Stimulated activated naive CD4-positive, alpha-beta T cell (primary cell): ENCODE measurements around the gene SRGAP3.

Source experiments
- DNase-seq, 6 experiments: peaks; one replicate each; lab custom pipeline; 2025; lab: John Stamatoyannopoulos, UW

Gene SRGAP3

DNA sequence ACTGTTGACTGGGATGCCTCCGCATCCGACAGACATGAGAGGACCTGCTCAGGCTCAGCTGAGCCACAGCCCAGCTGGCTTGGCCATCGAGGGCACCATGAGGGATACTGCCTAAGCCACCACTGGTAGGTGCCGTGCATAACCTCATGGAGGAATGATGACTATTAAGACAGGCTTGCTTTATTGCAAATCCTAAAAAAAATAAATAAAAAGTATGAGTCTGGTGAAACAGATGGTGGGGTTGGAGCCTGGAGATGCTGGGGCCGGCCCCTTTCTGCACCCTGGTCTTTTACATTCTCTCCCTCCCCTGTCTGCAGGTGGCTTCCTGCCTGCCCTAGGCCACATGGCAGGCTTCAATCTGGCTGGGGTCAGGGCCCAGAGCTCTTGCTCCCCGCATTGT is 262.2 kb downstream of the SRGAP3 start:
- no peak for DNase-seq

DNA sequence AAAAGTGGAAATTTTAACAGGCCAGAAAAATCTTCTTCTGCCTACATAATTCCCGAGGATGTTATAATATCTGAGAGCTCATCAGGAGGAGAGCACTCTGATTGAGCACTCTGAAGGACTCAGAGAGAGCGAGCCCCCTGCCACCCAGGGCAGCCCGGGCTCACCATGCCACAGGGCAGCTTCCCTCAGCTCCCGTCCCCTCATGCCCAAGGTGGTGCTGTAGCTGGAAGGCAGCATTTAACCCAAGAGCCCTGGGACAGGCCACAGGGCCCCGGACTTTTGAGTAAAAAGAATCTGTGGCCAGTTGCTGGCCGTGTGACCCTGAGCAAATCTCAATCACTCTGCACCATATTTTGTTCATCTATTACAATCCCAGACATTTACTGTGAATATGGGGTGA is 262.7 kb downstream of the SRGAP3 start:
- no peak for DNase-seq

DNA sequence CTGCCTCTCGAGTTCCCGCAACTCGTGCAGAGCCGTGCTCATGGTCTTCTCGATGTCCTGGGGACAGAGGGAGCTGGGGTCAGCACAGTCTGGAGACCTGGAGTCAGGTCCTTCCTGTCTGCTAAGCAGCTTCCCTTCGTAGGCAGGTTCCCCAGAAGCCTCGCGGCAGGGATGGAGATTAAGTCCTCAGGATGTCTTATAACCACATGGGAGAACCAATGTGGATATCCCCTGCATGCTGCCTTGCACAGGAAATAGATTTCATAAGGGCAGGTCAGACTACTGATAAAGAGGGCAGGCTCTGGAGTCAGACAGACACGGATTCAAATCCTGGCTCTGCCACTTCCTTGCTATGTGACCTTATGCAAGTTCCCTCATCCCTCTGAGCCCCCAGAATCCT is 263.6 kb downstream of the SRGAP3 start:
- no peak for DNase-seq

DNA sequence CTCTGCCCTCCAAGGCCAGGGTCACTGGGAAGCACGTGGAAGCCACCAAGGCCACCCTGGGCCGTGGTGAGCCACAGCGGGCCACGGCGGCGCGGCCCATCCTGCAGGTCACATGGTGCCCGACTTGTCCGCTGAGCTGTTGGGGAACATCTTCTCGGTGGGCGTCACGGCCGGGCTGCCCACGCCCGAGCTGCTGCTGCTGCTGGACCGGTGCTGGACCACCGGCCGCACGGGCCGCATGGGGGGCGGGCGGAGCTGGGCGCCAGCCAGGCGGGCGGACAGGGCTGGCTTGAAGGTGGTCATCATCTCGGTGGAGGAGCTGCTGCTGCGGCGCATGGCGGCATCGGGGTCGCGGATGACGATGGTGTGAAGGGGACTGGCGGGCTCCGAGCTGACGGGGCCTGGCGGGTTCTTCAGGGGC is 264.0 kb downstream of the SRGAP3 start:
- no peak for DNase-seq

DNA sequence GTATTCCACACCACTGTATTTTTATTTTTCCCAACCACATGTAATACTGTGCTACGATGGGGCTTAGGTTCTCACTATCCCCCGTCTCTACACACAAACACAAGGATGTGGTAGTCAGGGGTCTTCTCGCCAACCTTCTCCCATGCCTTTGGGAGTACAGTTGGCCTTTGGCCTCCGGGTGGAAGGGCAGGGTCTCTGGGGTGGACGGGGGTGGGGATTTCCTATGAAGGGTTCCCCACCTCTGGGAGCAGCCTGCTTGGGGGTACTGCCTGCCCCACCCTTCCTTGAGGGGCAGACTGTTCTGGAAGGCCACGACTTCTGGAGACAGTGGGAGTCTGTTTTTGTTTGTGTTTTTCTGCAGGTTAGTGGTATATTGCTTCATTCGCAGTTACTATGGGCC is 264.9 kb downstream of the SRGAP3 start:
- no peak for DNase-seq

DNA sequence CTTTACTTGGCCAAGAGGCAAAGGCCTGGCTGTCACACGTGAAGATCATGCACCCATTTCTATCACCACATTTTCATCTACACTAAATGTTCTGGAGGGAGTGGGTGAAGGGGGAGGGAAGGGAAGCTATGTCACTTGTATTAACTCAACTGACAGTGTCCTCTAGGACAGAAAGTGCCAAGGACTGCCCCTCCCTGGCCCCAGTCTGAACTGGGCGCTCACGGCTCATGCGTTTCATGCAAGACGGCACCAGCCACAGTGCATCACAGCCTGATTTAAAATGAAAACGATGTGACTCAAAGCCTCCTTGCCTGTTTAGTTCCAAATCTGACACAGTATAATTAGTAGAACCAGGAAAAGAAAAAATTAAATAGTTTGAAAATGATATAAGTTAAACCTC is 265.4 kb downstream of the SRGAP3 start:
- DNase-seq = no peak

DNA sequence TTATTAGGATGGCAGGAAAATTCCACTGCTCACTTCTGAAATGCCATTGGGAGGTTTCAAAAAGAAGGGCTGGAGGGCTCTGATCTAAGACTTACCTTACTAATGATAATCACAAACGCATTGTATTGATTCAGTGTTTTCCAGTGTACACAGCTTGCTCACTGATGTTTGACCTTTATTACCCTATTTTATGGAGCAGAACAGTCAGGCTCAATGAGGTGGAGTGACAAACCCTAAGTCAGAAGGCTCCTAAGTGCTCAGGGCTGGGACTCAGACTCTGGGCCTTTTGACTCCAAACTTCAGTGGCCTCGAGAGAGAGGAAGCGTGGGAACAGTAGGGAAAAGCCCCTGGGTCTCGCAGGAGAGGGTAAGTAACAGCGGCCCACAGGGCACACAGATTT is 265.9 kb downstream of the SRGAP3 start:
- no peak for DNase-seq

DNA sequence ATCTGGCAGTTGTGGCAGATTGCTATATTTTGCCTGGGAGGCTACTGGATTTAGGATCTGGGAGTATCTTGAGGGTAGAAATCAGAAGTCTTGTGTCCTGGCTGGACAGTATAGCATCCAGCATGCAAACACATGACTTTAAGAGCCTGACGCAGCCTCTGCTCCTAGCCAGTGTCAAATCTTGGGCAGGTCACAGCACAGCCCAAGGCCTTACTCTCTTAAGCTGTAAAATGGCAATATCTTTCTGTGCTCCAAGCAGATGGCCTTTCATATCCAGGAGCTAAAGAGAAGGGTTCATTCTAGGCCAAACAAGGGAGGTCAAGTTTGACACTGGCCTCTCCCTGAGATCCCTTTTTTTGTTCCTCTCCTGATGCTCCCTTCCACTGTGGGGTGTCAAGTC is 266.4 kb downstream of the SRGAP3 start:
- DNase-seq = no peak

DNA sequence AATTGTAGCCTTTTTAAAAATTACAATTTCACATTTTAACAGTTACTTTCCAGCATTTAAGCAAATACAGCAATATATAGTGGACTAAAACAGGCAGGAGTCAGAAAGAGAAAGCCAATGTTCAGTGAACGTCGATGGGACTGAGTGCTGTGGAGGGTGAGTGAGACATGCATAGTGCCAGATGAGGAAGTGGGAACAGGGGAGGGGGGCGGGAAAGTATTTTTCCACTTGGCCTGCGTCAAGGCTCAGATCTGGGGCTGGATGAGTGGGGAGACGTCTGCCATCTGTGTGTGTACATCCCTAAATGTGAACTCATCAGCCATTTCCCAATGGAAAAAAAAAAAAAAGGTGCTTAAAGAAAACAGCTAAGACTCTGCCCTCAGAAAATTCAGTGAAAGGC is 266.9 kb downstream of the SRGAP3 start:
- DNase-seq = no peak

DNA sequence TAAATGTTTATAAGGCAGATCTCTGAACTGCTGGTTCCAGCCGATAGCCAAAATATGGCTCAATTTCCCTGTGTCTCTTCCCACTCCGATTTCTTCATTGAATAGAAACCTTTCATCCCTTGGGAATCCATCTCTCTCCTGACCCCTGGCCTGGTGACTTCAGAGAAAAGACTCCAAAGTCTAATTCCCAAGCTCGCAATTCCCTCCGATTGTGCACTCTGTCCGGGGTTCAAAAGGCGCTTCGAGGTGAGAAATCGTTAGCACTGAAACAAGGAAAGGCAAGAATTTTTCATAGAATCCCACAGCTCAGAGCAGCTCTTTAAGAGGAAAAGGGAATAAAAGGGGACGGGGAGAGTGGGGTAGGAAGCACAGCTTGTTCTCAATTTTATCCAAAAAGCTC is 267.7 kb downstream of the SRGAP3 start:
- no peak for DNase-seq

DNA sequence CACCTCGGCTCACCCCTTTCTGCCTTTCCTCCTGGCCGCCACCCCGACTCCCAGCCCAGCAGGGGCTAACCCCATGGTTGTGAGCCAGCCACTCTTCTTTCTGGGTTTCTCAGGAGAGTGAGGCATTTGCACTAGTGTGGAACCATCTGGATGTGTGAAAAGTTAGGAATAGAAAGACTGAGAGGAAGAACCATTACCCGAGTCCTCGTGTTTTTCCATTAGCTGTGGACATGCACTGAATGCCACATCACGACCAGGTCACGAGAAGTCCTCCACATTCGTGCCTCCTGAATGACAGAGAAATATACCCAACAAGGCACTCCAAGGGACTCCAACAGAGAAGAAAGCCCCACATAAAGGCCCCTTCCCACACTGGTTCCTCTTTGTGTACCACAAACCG is 268.1 kb downstream of the SRGAP3 start:
- DNase-seq = no peak

DNA sequence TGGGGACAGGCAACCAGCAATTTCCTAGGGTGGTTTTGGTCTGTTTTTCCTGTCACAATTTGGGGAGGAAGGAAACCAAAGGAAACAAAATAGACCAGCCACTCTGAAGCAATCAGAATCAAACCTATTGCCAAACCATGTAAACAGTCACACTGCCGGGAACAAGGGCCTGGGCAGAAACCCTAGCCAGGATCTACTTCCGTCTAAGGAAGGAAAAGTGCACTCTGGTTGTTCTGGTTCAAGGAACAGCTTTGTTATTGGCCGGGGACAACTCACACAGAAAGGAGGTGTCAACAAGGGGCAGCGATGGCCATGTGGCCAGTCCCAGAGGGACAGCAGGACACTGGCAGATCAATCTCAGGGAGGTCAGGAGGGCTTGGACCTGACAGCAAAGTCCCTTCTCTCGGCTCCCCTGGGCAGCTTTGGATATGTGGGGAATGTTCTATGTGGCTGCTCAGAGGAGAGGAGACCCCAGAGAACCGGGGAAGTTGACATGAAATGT is 268.6 kb downstream of the SRGAP3 start:
- DNase-seq = no peak

DNA sequence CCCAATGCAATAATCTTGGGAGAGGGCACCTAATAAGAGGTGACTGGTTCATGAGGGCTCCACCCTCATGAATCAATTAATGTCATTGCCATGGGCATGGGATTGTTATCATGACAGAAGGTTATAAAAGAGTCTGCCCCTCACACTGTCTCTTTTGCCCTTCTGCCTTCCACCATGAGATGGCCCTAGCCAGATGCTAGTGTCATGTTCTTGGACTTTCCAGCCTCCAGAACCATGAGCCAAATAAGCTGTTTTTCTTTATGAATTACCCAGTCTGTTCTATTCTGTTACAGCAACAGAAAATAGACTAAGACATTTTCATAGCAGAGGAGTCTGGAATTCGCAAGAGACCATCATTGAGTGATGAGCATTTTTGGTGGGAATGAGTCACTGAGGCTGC is 270.2 kb downstream of the SRGAP3 start:
- no peak for DNase-seq

DNA sequence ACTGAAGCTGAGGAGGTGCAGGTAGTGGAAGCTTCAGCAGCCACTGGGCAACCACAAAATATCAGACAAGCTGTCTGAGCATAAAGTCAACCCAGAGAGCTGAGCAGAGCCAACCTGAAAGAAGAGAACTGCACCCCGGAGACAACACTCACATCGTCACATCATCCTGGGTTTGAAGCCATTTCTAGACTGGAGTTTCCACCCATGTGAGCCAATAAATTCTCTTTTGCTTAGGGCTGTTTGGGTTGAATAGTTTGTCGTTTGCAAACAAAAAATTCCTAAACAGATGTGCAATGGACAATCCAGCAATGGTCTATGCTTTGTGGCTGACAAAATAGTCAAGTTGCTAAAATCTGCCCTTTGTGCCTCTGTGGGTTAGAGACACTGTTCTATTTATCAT is 270.9 kb downstream of the SRGAP3 start:
- DNase-seq = no peak

DNA sequence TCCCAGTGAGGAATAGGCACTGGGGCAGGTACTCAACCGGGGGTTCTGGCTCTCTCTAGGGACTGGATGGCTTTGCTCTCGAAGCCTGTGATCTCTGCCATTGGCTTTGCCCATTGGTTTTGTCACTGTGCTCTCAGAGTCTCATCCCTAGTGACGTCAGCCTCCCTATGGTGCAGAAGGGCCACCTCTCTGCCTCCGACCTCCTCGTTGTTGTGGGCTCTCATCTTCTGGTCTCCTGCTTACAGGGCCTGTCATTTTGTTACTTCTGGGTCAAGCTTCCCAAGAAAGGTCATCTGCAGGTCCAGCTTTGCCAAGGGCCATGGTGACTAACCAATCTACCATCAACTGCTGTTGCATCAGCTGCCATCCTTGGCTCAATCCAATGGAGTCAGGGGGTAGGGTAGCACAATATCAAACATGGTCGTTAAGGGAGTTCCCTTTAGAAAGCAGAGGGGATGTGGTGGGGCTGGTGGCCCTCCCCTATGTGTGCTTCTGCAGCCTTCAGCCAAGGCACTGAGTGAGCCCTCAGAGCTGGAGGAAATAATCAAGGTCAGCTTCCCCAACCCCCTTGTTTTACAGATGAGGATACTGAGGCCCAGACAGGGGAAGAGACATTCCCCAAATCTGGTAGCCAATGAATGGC is 272.8 kb downstream of the SRGAP3 start:
- no peak for DNase-seq

DNA sequence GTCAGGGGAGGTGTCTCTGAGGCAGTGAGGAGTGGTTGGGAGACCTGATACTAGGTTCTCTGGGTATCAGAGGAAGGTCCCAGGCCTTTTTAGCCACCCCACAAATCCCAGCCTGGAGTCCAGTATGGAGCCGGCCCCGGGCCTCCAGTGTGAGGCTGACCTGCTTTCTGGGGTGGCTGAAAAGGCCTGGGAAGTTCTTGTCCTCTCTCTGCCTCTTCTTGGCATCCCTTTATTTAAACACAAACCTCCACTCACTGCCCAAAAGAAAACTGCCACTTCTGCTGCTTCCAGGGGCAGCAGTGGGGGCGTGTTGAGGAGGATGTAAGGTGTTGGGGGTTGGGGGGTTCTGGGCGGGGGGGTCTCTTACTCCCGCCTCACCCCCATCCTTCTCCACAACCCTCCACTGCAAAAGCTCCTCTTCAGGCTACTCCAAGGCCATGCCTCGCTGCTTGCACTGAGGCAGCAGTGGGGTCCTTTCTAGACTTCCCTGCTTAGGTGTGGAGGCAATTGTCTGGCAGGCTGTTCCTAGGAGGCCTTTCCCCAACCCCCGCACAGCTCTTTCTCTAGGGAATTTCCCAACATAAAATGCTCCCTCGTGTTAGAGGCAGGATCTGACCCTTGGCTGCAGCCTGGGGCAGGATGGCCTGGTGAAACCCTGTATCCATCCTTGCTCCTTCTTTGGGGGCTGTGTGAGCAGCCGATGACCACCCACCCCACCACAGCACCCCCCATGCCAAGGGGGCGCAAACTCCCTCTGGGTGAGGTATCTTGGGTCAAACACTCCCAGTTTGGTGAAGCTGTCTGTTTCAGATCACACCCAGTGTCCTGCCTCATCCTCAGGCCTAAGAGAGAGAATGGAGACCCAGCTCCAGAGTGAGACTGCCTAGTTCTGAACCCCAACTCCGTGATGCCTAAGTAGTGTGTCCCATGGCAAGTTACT is 274.1 kb downstream of the SRGAP3 start:
- DNase-seq = no peak

DNA sequence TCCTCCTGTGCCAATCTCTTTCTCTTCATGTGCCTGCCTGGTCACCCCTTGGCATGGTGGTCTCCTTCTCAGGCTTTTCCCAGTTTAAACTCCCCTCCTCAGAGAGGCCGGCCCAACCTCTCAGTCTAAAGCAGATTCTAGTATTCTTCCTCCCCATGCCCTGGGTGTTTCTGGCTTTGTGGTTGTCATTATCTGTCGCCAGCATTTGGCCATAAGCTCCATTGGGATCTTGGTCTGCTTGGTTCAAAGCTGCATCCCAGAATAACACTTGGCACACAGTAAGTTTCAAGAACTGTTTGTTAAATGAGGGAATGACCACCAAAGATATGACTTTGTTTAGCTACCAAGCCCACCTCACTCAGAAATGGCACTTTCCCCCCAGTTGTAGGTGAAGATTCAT is 275.0 kb downstream of the SRGAP3 start:
- no peak for DNase-seq

DNA sequence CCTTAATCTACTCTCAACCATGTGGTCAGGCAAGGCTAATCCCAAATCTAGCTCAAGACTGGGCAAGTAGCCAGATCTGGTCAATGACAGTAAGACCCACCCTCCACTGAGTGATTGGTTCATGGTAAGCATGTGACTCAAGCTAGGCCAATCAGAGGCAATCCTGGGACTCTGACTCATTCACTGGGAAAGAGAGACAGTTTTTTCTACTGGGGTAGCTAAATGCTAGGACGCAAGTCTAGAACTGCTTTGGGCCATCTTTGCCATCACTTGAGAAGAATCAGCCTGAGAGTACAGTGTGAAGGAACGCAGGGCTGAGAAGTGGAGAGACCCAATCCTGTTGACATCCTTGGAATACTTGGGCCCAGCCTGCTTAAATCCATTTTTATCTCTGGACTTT is 276.8 kb downstream of the SRGAP3 start:
- DNase-seq = no peak

DNA sequence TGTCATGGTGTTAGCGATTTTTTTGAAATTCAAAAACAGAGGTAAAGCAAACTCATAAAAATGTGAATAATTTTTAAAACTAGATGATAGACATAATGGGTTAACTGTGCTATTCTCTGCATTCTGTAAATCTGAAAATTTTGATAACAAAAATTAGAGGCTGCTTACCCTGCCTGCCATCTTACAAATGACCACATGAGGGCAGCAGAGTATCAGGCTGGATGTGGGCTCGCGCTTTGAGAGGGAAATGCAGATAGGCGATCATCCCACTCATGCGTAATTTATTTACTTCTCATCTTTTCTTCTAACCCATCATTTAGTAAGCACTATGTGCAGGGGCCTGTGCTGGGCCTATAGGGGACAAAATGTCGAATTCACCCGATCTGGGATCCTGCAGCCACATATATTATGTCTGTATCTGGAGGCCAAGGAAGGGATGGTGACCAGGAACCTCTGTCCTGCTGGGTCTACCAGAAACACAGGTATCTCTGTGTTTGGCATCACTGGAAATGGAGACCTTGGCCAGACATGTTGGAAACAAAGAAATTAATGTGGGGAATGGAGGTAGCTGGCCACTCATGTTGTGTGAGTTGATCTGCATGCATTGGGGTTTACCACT is 278.4 kb downstream of the SRGAP3 start:
- peak; percentile 44 to 82 (median 64) for DNase-seq

DNA sequence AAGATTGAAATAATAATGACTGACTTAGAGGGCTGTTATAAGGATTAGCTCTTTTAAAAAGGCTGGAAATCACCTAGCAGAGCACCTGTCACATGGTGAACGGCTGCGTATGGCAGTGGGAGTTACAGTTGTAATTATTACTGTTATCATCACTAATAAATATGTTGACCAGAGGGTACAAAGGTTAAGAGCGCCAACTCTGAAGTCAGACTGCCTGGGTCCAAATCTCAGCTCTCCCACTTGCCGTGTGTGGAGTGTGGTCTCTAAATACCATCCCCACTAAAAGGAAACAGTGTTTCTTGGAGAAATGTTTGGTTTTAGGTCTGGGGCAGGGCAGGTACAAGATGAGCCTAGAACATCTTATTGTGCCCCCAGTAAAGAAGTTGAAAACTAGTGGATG is 280.2 kb downstream of the SRGAP3 start:
- no peak for DNase-seq

DNA sequence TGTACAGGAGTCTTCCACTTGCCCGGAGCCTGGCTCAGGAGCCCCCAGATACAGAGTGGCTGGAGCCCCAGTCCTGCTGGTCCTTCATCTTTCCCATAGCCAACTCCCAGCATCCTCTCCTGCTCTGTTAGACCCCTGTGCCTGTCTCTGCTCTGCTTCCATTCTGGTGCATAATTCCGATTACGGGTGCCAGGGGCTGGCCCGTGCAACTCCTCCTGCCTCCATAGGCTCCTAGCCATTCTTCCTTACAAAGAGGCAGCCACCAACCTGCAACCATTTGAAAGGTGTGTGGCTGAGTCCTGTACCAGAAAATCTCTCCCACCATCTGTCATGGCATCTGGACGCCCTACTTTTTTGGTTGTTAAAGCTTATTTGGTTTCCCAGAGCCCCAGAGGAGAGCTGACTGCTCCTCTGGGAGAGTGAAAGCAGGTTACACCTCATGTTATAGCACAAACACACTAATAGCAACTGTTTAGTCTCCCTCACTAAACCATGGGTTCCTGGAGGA is 281.0 kb downstream of the SRGAP3 start:
- no peak for DNase-seq

DNA sequence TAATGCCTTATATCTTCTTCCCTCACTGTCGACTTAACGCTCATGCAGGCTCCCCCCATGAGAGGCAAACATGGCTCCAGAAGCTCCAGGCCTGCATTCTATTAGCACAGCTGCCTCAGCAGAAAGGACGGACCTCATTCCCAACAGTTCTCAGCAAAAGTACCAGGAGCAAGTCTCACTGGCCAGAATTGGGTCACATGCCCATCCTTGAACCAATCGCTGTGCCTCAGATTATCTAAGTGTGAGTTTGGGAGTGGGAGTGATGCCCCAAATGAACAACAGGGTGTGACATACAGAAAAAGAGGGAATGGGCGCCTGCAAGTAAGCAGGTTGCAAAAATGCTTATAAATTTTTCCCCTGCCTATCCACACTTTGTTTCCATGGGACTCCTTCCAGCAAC is 281.9 kb downstream of the SRGAP3 start:
- no peak for DNase-seq
